Fibroblast of the aortic adventitia (primary cell): ENCODE data around the gene ECE2. TPM values are rescaled to one million over a fixed set of nuclear protein-coding genes. Genes with fewer than 3 reads are reported as not detected.

ENCODE experiments used
- DNase-seq: peaks from one replicate; pipeline ENCODE4 v3.0.0-alpha.2; 2010; ENCODE audit warnings: low read depth
- H3K4me3 ChIP-seq: 2 replicates; pipeline ENCODE4 v1.5.1; 2011; ENCODE audit warnings: low read depth, mild to moderate bottlenecking, control low read depth, low read length, moderate library complexity
- CTCF ChIP-seq: IDR thresholded peaks from 2 replicates; pipeline ENCODE4 v1.5.1; 2011; ENCODE audit warnings: mild to moderate bottlenecking, low read length, control low read depth, inconsistent platforms; ENCODE audit not compliant: insufficient read depth
- total RNA-seq: library from RNA; depleted of rRNA; stranded (reverse); fragments of >200 nt; gene quantifications from 2 replicates; pipeline ENCODE4 v1.2.3, GENCODE V29; 2012; ENCODE audit warnings: low replicate concordance

ECE2 gene
- total RNA-seq, 1 donor = not detected

DNA sequence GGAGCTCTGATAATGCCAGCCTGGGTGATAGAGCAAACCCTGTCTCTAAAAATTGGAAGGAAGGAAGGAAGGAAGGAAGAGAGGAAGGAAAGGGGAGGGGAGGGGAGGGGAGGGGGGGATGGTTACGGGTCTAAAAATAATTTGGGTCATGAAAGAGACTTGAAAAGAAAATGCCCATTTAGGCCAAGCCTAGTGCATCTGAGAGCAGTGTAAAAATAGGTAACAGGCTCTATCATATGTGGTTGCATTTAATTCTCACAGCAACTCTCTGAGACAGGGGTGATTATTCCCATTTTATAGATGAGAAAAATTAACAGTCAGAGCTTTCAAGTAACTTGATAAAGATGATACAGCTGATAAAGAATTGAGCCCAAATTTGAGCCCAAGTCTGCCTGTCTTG, 3.6 kb upstream of the ECE2 start:
- no peak for TF ChIP-seq CTCF
- DNase-seq = no peak
- no peak overlapping the region for H3K4me3 ChIP-seq

DNA sequence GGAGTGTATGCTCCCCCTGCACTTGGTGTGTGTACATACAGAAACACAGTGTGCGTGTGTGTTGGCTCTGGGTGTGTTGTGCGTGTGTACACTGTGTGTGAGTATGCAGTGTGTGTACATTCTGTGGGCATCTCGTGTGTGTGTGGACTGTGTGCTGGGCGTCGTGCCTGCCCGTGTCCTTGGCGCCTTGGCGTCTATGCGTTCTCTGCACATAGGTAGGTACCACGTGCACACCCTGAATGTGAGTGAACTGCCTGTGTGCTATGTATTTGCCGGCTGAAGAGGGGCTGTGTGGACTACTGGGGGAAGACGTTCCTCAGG, 481 bp upstream of the ECE2 start:
- no peak overlapping the region for H3K4me3 ChIP-seq
- TF ChIP-seq CTCF = no peak
- DNase-seq = no peak

DNA sequence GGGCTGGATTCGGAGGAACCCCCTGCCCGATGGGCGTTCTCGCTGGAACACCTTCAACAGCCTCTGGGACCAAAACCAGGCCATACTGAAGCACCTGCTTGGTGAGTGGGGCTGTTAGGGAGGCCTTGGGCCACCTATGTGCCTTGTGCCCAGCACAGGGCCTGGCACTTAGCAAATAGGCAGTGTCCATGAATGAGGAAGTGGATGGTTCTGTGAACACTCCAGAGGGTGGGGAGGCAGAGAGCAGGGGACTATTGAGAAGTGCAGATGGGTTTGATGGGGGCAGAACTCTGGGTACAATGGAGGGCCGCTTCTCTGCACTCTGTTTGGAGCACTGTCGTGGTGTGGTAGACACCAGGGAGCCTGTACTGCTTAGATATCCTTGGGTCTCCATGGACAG, 1.5 kb downstream of the ECE2 start:
- DNase-seq = no peak
- no peak for TF ChIP-seq CTCF
- H3K4me3 ChIP-seq = no peak overlapping the region

DNA sequence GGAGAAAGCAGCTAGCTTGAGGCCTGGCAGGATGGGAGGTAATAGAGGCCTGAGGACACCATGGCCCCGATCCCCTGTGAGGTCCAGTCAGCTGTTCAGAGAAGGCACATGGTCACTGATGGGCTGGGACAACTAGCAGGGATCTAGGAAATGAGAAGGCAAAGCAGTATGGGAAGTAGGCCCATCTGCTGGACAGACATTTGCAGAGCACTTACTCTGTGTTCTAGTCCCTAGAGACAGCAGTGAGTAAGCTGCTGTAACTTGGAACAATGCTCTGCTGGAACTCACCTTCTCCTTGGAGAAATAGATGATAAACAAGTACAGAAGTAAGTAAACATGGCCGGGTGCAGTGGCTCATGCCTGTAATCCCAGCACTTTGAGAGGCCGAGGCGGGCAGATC, 7.1 kb downstream of the ECE2 start:
- H3K4me3 ChIP-seq = no peak overlapping the region
- no peak for TF ChIP-seq CTCF
- DNase-seq = no peak

DNA sequence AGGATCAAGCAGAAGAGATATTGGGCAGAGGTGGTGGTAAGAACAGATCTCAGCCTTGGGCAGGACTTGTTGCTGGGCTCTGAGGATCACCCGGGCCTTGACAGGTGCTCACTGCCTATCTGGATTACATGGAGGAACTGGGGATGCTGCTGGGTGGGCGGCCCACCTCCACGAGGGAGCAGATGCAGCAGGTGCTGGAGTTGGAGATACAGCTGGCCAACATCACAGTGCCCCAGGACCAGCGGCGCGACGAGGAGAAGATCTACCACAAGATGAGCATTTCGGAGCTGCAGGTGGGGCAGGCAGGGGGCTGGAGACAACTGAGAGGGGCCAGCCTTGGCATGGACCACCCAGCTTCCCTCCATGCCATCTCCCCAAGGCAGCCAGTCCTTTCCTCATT, 7.9 kb downstream of the ECE2 start:
- no peak for DNase-seq
- H3K4me3 ChIP-seq = no peak overlapping the region
- no peak for TF ChIP-seq CTCF

DNA sequence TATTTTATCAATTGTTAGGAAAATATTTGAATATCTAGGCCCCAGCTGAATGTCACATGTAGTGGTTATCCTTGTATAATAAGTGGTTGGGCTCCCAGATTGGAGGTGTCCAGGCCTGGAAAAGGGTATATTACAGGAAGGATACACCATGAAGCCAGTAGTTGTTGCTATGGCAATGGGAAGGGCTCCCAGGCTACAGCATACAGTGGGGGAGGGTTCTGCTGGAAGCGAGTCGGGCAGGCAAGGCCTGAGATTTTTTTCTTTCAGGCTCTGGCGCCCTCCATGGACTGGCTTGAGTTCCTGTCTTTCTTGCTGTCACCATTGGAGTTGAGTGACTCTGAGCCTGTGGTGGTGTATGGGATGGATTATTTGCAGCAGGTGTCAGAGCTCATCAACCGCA, 8.9 kb downstream of the ECE2 start:
- peak; percentile 52 for TF ChIP-seq CTCF
- peak; percentile 80 for DNase-seq
- H3K4me3 ChIP-seq = no peak overlapping the region

DNA sequence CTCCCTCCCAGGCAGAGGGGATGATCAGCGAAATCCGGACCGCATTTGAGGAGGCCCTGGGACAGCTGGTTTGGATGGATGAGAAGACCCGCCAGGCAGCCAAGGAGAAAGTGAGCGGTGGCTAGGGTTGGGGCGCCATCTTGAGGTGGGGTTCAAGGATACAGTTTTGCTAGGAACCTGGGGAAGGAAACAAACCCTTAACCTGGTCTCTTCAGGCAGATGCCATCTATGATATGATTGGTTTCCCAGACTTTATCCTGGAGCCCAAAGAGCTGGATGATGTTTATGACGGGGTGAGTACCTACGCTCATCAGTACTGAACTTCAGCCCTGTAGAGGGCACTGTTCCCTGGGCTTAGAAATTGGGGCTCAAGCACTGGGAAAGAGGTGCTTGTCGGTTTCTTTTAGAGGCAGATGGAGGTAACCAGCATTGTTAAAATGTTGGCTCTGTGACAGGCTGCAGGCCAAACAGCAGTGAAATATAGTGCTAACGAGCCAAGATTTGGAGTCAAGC, 13.7 kb downstream of the ECE2 start:
- peak; percentile 59 for TF ChIP-seq CTCF
- peak; percentile 60 for DNase-seq

More for the DNA sequence above, 13.7 kb downstream of the ECE2 start:
- H3K4me3 ChIP-seq = no peak overlapping the region
